Posterior vena cava (tissue), 2 donors: ENCODE results near the gene VASH1. TPM values are rescaled to one million over a fixed set of nuclear protein-coding genes. Genes with fewer than 3 reads are reported as not detected.

Experiments used
- DNase-seq: peaks from one replicate; pipeline ENCODE4 v3.0.0-alpha.2; 2020; ENCODE audit warnings: low spot score
- intact Hi-C, 2 donors: fragments of 100-400 bp; cut with DNase I; formaldehyde crosslinking; loops; one replicate each; pipeline versions ENCODE4 v1.14.1 to v1.14.2; 2022 to 2023
- total RNA-seq, 2 donors: library from RNA; stranded (reverse); fragmentation: NEBNext Ultra II Directional; extraction: Animal tissue kit (Norgen Biotek cat#: 25700); gene quantifications; one replicate each; pipeline ENCODE4 v1.2.1, GENCODE V29; 2021
- donor health status: DM: yes; HTN: yes; CAD: no.
- donor health status: DM: yes; HTN: yes; CAD: no.

VASH1 gene
- total RNA-seq, 2 donors from 2014 or later, result 14.9 to 16.1 TPM

- intact Hi-C loops, result no loop called here
- peak; percentile 49 for DNase-seq
These were observed 7.6 kb downstream of the VASH1 start for GRCh38 chr14:76768671-76769500.

DNA sequence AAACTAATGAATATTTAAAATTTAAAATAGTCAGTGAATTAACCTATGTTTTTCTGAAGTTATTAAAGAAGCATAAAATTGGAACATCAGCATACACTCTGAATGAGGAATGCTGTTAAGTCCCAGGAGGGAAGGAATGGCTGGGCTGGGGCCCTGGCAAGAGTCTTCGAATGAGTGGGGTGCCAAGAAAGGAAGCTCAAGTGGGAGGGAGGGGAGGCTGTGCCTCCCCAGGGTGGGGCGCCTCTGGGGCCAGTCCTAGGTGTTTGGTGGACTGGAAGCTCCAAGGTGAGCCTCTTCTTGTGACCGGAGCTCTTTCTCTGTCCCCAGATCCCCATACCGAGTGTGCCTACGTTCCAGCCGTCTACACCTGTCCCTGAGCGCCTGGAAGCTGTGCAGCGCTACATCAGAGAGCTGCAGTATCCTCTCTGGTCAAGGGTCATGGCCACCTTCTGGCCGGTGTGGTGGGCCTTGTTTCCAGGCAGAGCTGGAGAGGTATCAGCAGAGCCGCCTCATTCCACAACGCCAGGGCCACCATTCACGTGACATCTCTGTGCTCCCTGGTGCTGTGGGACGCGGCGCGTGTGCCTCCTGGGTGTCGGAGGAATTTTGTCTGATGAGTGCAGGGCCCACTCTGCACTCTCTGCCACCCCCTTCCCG is 8.5 kb downstream of the VASH1 start:
- intact Hi-C loops, result no loop called here
- peak; percentile 77 for DNase-seq

- intact Hi-C loops, result no loop called here
- peak; percentile 48 for DNase-seq
These were observed 9.5 kb downstream of the VASH1 start for GRCh38 chr14:76770521-76771436.

- intact Hi-C loops, result no loop called here
- DNase-seq, result peak; percentile 51
These were observed 10.2 kb downstream of the VASH1 start for GRCh38 chr14:76771437-76771980.

DNA sequence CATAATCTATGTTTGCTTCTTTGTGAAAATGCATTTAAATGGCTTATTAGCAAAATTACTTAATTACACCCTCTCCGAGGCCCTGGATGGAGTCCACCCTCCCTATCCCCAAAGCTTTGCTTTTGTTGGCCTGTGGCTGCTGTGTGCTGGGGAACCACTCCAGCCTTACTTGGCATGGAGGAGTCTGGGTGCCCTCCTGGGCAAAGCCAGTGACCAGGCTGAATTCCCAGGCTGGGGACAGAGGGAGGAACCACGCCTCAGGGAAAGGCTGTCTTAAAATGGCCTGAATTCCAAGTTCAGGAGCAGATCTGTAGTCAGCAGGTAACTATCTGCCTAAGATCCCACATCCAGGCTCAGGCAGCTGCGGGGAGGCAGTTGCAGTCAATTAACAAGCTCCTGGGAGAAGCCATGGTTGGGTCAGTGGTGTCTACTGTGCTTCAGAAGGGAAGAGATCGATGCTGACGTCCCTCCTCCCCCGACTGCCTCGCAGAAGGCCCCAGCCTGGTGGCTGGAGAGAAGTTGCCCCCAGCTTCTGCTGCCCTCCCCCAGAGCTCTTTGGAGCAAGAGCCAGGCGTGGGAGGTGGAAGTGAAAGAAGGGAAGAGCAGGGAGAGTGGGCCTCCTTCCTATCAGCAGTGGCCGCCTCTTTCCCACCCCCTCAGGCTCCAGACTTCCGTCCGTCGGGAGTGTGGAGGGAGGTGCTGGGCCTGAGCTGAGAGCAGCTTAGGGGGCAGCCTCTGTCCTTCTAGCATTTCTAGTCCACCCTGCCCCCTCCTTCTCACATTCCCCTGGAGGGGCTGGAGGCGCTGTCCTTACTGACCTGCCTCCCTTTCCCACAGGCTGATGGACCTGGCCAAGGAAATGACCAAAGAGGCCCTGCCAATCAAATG is 11.3 kb downstream of the VASH1 start:
- intact Hi-C loops, result no loop called here
- peak; percentile 82 for DNase-seq

DNA sequence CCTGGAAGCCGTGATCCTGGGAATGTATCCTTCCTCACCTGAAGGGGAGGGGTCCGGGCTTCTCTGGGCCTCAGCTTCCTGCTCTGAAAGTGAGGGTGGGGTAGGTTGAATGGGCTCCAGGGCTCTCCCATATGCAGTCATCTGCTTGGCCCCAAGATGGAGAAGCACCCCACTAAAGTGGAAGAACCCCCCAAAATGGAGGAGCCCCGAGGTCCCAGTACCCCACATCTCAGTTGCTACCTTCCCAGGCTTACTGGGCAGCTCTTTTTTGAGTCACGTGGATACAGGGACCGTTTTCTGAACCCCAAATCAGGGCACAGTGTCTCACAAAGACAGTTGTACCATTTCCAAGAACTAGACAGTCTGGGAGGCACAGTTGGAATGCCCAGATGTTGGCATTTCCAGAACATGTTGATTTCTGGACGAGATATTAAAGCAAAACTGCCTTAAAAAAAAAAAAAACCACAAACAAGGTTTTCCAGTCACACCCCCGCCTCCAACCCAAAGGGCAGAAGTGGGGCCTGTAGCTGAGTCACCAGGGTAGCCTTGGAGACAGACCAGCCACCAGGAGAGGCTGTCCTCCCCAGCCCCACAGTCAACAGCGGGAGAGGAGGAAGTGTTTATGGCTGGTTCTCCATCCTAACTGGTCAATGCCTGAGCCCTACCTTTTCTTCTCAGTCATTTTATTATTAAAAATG is 12.1 kb downstream of the VASH1 start:
- intact Hi-C loops, result no loop called here
- DNase-seq, result peak; percentile 93

- DNase-seq, result no peak
- intact Hi-C loops, result no loop called here
These were observed 12.9 kb downstream of the VASH1 start for GRCh38 chr14:76773956-76774820.

GRCh38 chr14:76774821-76775694 is 13.8 kb downstream of the VASH1 start:
- peak; percentile 71 for DNase-seq

DNA sequence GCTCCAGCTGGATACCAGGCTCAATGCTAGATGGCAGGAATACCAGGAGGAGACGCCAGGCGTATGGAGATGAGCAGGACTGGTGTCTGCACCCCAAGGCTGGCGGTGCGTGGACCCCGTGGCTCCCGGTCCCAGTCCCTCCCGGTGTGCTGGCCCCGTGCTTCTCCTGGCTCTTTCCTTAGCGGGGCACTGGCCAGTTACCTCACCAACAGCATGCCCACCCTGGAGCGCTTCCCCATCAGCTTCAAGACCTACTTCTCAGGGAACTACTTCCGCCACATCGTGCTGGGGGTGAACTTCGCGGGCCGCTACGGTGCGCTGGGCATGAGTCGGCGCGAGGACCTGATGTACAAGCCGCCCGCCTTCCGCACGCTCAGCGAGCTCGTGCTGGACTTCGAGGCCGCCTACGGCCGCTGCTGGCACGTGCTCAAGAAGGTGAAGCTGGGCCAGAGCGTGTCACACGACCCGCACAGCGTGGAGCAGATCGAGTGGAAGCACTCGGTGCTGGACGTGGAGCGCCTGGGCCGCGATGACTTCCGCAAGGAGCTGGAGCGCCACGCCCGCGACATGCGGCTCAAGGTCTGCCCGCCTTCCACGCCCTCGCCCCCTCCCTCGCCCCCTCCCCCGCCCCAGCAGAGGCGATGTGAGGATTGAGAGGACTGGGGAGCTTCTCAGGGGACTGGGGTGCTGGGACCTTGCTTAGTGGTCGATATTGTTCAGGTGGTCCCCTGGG is 14.6 kb downstream of the VASH1 start:
- DNase-seq, result peak; percentile 80
- intact Hi-C loops, result loop anchor here in 1 of 2 donors (2.0 kb wide), 1 partner anchor 75 kb away; no protein-coding TSS in a partner anchor

More at GRCh38 chr14:76774821-76775694, 13.8 kb downstream of the VASH1 start:
- intact Hi-C loops, result no loop called here

GRCh38 chr14:76776428-76777251 is 15.4 kb downstream of the VASH1 start:
- peak; percentile 58 for DNase-seq
- intact Hi-C loops, result loop anchor here in 1 of 2 donors (2.0 kb wide), 1 partner anchor 76 kb away; no protein-coding TSS in a partner anchor

DNA sequence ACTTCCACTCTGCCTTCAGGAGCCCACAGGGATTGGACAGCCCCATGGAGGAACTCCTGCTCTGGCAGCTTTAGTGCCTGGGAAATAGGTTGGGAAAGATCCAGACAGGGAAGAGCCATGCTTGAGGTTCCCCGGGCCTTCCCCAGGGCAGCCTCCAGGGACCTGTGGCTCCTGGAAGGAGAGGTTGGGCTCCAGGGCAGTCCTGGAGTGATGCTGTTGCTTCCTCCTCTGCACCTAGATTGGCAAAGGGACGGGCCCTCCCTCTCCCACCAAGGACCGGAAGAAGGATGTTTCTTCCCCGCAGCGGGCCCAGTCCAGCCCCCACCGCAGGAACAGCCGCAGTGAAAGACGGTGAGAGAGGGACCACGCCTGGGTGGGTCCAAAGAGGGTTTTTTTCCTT is 16.5 kb downstream of the VASH1 start:
- DNase-seq, result peak; percentile 60
- intact Hi-C loops, result loop anchor here in 1 of 2 donors (2.0 kb wide), 1 partner anchor 77 kb away; no protein-coding TSS in a partner anchor

- intact Hi-C loops, result no loop called here
- peak; percentile 62 for DNase-seq
These were observed 17.4 kb downstream of the VASH1 start for GRCh38 chr14:76778546-76779215.

DNA sequence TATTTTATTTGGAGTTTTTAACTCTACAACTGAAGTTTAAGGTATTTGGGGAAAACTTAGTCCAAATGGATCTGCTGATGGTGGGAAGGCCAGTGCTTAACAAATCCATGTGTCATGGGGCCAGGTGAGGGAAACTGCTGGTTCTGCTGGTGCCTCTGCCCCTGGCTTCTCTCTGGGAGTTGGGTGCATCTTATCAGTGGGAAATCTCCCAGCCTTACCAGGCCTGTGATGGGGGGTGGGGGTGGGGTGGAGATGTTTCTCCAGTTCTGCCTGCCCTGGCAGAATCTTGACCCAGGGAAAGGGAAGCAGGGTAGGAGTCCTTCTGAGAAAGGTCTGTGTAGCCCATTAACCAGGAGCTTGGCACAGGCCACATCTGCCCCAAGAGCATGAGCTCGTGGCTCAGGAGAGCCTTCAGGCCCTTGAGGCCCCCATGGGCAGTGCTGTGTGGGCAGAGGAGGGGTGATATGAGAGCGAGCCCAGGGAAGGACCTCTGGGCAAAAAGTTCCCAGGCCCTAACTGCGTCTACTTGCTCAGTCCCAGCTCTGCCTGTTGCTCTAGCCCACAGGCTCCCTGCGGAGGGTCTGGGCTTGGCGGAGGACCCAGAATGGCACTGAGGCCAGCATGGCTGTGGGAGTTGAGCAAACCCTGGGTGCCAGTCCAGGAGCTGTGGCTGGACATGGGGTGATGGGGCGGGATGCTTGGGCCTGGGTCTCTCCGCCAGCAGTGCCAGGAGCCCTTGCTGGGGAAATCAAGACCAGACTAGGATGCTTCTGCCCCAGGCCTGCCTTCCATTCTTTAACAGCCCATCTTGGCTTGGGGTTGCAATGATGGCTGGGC is 18.2 kb downstream of the VASH1 start:
- intact Hi-C loops, result loop anchor here (5.0 kb wide), 1 partner anchor 67 kb away; no protein-coding TSS in a partner anchor
- DNase-seq, result no peak
